Measurements from ENCODE around the gene IFNK.

GRCh38 chr9:27510780-27511179 is 13.3 kb upstream of the IFNK start:
- TF ChIP-seq POLR2A (IDR thresholded peaks at IDR 0.05): no peak
- no peak for TF ChIP-seq CTCF (IDR thresholded peaks at IDR 0.05 in 8 of 11, conservative IDR thresholded peaks at IDR 0.05 in 3 of 11)
- no peak for TF ChIP-seq POLR2AphosphoS5 (IDR thresholded peaks at IDR 0.05)

Data from spleen (tissue), 7 donors.